Measurements from ENCODE around the gene SERF2.
"Not testable (repeated sequence)": the region's sequence is repeated elsewhere in the genome, so short reads cannot be mapped to it uniquely, and the experiment has no call there.

SERF2 gene

GRCh38 chr15:43802676-43803075 lies 10.6 kb downstream of the SERF2 start:
- H3K27me3 ChIP-seq (ENCODE audit: control insufficient read depth in 2 of 2, insufficient read depth in 2 of 2, low read length in 2 of 2); H3K4me3 ChIP-seq (ENCODE audit: low read length in 2 of 2); H3K9me3 ChIP-seq (ENCODE audit: control insufficient read depth in 2 of 2, low read length in 2 of 2); H3K9ac ChIP-seq (ENCODE audit: low read depth in 1 of 2, low read length in 2 of 2); H3K27ac ChIP-seq (ENCODE audit: low read depth in 2 of 2, low read length in 2 of 2): not testable (repeated sequence)
- Histone ChIP-seq H3K4me1 (ENCODE audit: control insufficient read depth in 2 of 2, insufficient read depth in 2 of 2, low read length in 2 of 2) (peaks cover 27 to 29% of the 10 kb centered on the region in 2 donors), H3K36me3 (ENCODE audit: control insufficient read depth in 2 of 2, insufficient read depth in 2 of 2, low read length in 2 of 2) (peaks cover 25 to 46% of the 10 kb centered on the region in 2 donors)

- Histone ChIP-seq H3K9ac (ENCODE audit: low read depth in 1 of 2, low read length in 2 of 2) (no peak overlapping the region), H3K4me3 (ENCODE audit: low read length in 2 of 2) (no peak overlapping the region), H3K9me3 (ENCODE audit: control insufficient read depth in 2 of 2, low read length in 2 of 2) (no peaks in the 10 kb centered on the region), H3K27me3 (ENCODE audit: control insufficient read depth in 2 of 2, insufficient read depth in 2 of 2, low read length in 2 of 2) (no peaks in the 10 kb centered on the region), H3K4me1 (ENCODE audit: control insufficient read depth in 2 of 2, insufficient read depth in 2 of 2, low read length in 2 of 2) (no peaks in the 10 kb centered on the region), H3K27ac (ENCODE audit: low read depth in 2 of 2, low read length in 2 of 2) (peak overlapping the region in 1 of 2 donors; percentile 48), H3K36me3 (ENCODE audit: control insufficient read depth in 2 of 2, insufficient read depth in 2 of 2, low read length in 2 of 2) (peaks cover 60 to 64% of the 10 kb centered on the region in 2 donors)
Measured at GRCh38 chr15:43808435-43808950, 16.4 kb downstream of the SERF2 start.

GRCh38 chr15:43808960-43809678 lies 17.0 kb downstream of the SERF2 start:
- Histone ChIP-seq H3K36me3 (ENCODE audit: control insufficient read depth in 2 of 2, insufficient read depth in 2 of 2, low read length in 2 of 2) (peaks cover 66 to 68% of the 10 kb centered on the region in 2 donors), H3K9me3 (ENCODE audit: control insufficient read depth in 2 of 2, low read length in 2 of 2) (no peaks in the 10 kb centered on the region), H3K4me3 (ENCODE audit: low read length in 2 of 2) (no peak overlapping the region), H3K4me1 (ENCODE audit: control insufficient read depth in 2 of 2, insufficient read depth in 2 of 2, low read length in 2 of 2) (no peaks in the 10 kb centered on the region), H3K27ac (ENCODE audit: low read depth in 2 of 2, low read length in 2 of 2) (no peak overlapping the region), H3K9ac (ENCODE audit: low read depth in 1 of 2, low read length in 2 of 2) (no peak overlapping the region), H3K27me3 (ENCODE audit: control insufficient read depth in 2 of 2, insufficient read depth in 2 of 2, low read length in 2 of 2) (no peaks in the 10 kb centered on the region)

GRCh38 chr15:43815064-43815463 lies 22.9 kb downstream of the SERF2 start:
- not testable (repeated sequence) for H3K4me1 ChIP-seq (ENCODE audit: control insufficient read depth in 2 of 2, insufficient read depth in 2 of 2, low read length in 2 of 2); H3K27me3 ChIP-seq (ENCODE audit: control insufficient read depth in 2 of 2, insufficient read depth in 2 of 2, low read length in 2 of 2); H3K27ac ChIP-seq (ENCODE audit: low read depth in 2 of 2, low read length in 2 of 2); H3K9ac ChIP-seq (ENCODE audit: low read depth in 1 of 2, low read length in 2 of 2); H3K4me3 ChIP-seq (ENCODE audit: low read length in 2 of 2); H3K9me3 ChIP-seq (ENCODE audit: control insufficient read depth in 2 of 2, low read length in 2 of 2)
- peaks cover 52 to 53% of the 10 kb centered on the region in 2 donors for H3K36me3 ChIP-seq (ENCODE audit: control insufficient read depth in 2 of 2, insufficient read depth in 2 of 2, low read length in 2 of 2)

- Histone ChIP-seq H3K27me3 (ENCODE audit: control insufficient read depth in 2 of 2, insufficient read depth in 2 of 2, low read length in 2 of 2) (no peaks in the 10 kb centered on the region), H3K9me3 (ENCODE audit: control insufficient read depth in 2 of 2, low read length in 2 of 2) (no peaks in the 10 kb centered on the region), H3K4me1 (ENCODE audit: control insufficient read depth in 2 of 2, insufficient read depth in 2 of 2, low read length in 2 of 2) (peaks cover 12 to 18% of the 10 kb centered on the region in 2 donors), H3K36me3 (ENCODE audit: control insufficient read depth in 2 of 2, insufficient read depth in 2 of 2, low read length in 2 of 2) (peaks cover 9 to 10% of the 10 kb centered on the region in 2 donors), H3K27ac (ENCODE audit: low read depth in 2 of 2, low read length in 2 of 2) (no peak overlapping the region), H3K9ac (ENCODE audit: low read depth in 1 of 2, low read length in 2 of 2) (no peak overlapping the region), H3K4me3 (ENCODE audit: low read length in 2 of 2) (no peak overlapping the region)
Measured at GRCh38 chr15:43821505-43821904, 29.4 kb downstream of the SERF2 start.

- no peaks in the 10 kb centered on the region for H3K36me3 ChIP-seq (ENCODE audit: control insufficient read depth in 2 of 2, insufficient read depth in 2 of 2, low read length in 2 of 2)
- no peaks in the 10 kb centered on the region for H3K27me3 ChIP-seq (ENCODE audit: control insufficient read depth in 2 of 2, insufficient read depth in 2 of 2, low read length in 2 of 2)
- H3K4me3 ChIP-seq (ENCODE audit: low read length in 2 of 2), result peak within 1 kb of the TSS; percentile 90 to 100
- H3K4me1 ChIP-seq (ENCODE audit: control insufficient read depth in 2 of 2, insufficient read depth in 2 of 2, low read length in 2 of 2), result peaks cover 12 to 26% of the 10 kb centered on the region in 2 donors
- peak within 1 kb of the TSS; percentile 93 to 94 for H3K27ac ChIP-seq (ENCODE audit: low read depth in 2 of 2, low read length in 2 of 2)
- no peaks in the 10 kb centered on the region for H3K9me3 ChIP-seq (ENCODE audit: control insufficient read depth in 2 of 2, low read length in 2 of 2)
- peak within 1 kb of the TSS; percentile 98 for H3K9ac ChIP-seq (ENCODE audit: low read depth in 1 of 2, low read length in 2 of 2)
Measured at GRCh38 chr15:43824302-43825246, 32.5 kb downstream of the SERF2 start, which contains the start of gene MFAP1. Gene MFAP1 (minus strand): TSS chr15:43824690. CDS start chr15:43824569, 121 bp downstream.

GRCh38 chr15:43825305-43825704 lies 33.2 kb downstream of the SERF2 start:
- H3K4me1 ChIP-seq (ENCODE audit: control insufficient read depth in 2 of 2, insufficient read depth in 2 of 2, low read length in 2 of 2), result peaks cover 12 to 26% of the 10 kb centered on the region in 2 donors
- not testable (repeated sequence) for H3K27me3 ChIP-seq (ENCODE audit: control insufficient read depth in 2 of 2, insufficient read depth in 2 of 2, low read length in 2 of 2); H3K36me3 ChIP-seq (ENCODE audit: control insufficient read depth in 2 of 2, insufficient read depth in 2 of 2, low read length in 2 of 2); H3K9ac ChIP-seq (ENCODE audit: low read depth in 1 of 2, low read length in 2 of 2); H3K27ac ChIP-seq (ENCODE audit: low read depth in 2 of 2, low read length in 2 of 2); H3K9me3 ChIP-seq (ENCODE audit: control insufficient read depth in 2 of 2, low read length in 2 of 2); H3K4me3 ChIP-seq (ENCODE audit: low read length in 2 of 2)

GRCh38 chr15:43826029-43826507 lies 33.9 kb downstream of the SERF2 start:
- peak overlapping the region in 1 of 2 donors; percentile 67 for H3K27ac ChIP-seq (ENCODE audit: low read depth in 2 of 2, low read length in 2 of 2)
- H3K9ac ChIP-seq (ENCODE audit: low read depth in 1 of 2, low read length in 2 of 2), result peak overlapping the region; percentile 32 to 51
- H3K9me3 ChIP-seq (ENCODE audit: control insufficient read depth in 2 of 2, low read length in 2 of 2), result no peaks in the 10 kb centered on the region
- peak overlapping the region; percentile 82 to 83 for H3K4me3 ChIP-seq (ENCODE audit: low read length in 2 of 2)
- H3K4me1 ChIP-seq (ENCODE audit: control insufficient read depth in 2 of 2, insufficient read depth in 2 of 2, low read length in 2 of 2), result peaks cover 12 to 26% of the 10 kb centered on the region in 2 donors
- H3K36me3 ChIP-seq (ENCODE audit: control insufficient read depth in 2 of 2, insufficient read depth in 2 of 2, low read length in 2 of 2), result no peaks in the 10 kb centered on the region
- no peaks in the 10 kb centered on the region for H3K27me3 ChIP-seq (ENCODE audit: control insufficient read depth in 2 of 2, insufficient read depth in 2 of 2, low read length in 2 of 2)

GRCh38 chr15:43826508-43827341 lies 34.6 kb downstream of the SERF2 start, which contains the start of gene WDR76:
Gene WDR76 (plus strand): TSS chr15:43827002. CDS start chr15:43827033, 31 bp downstream.
- peak within 1 kb of the TSS; percentile 82 to 83 for H3K4me3 ChIP-seq (ENCODE audit: low read length in 2 of 2)
- H3K9me3 ChIP-seq (ENCODE audit: control insufficient read depth in 2 of 2, low read length in 2 of 2), result no peaks in the 10 kb centered on the region
- peaks cover 12 to 26% of the 10 kb centered on the region in 2 donors for H3K4me1 ChIP-seq (ENCODE audit: control insufficient read depth in 2 of 2, insufficient read depth in 2 of 2, low read length in 2 of 2)
- peak within 1 kb of the TSS; percentile 68 to 69 for H3K9ac ChIP-seq (ENCODE audit: low read depth in 1 of 2, low read length in 2 of 2)
- no peaks in the 10 kb centered on the region for H3K27me3 ChIP-seq (ENCODE audit: control insufficient read depth in 2 of 2, insufficient read depth in 2 of 2, low read length in 2 of 2)
- H3K36me3 ChIP-seq (ENCODE audit: control insufficient read depth in 2 of 2, insufficient read depth in 2 of 2, low read length in 2 of 2), result no peaks in the 10 kb centered on the region
- peak within 1 kb of the TSS; percentile 47 to 67 for H3K27ac ChIP-seq (ENCODE audit: low read depth in 2 of 2, low read length in 2 of 2)

Measured in mucosa of rectum (tissue), 2 donors.